ENCODE results near the gene CCDC6.

GRCh38 chr10:59888781-59889435 lies 17.4 kb downstream of the CCDC6 start:
- TF ChIP-seq CTCF (IDR thresholded peaks at IDR 0.05; ENCODE audit: insufficient read depth, low read length, poor library complexity, severe bottlenecking): no peak
- no peak for TF ChIP-seq EZH2phosphoT487 (conservative IDR thresholded peaks at IDR 0.05; ENCODE audit: low read length)
